HG03175 (cell line): Measurements from ENCODE around the gene PMPCA.
A peak's percentile ranks its signal among the peaks of the same experiment; 100 is the strongest.

Source experiments
- ATAC-seq: cut with Tn5 transposase; IDR thresholded peaks from one replicate; pipeline ENCODE4 v1.9.1; 2021; ENCODE audit warnings: mild to moderate bottlenecking, moderate library complexity; ENCODE audit not compliant: unreplicated experiment

Gene PMPCA, protein sequence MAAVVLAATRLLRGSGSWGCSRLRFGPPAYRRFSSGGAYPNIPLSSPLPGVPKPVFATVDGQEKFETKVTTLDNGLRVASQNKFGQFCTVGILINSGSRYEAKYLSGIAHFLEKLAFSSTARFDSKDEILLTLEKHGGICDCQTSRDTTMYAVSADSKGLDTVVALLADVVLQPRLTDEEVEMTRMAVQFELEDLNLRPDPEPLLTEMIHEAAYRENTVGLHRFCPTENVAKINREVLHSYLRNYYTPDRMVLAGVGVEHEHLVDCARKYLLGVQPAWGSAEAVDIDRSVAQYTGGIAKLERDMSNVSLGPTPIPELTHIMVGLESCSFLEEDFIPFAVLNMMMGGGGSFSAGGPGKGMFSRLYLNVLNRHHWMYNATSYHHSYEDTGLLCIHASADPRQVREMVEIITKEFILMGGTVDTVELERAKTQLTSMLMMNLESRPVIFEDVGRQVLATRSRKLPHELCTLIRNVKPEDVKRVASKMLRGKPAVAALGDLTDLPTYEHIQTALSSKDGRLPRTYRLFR

DNA sequence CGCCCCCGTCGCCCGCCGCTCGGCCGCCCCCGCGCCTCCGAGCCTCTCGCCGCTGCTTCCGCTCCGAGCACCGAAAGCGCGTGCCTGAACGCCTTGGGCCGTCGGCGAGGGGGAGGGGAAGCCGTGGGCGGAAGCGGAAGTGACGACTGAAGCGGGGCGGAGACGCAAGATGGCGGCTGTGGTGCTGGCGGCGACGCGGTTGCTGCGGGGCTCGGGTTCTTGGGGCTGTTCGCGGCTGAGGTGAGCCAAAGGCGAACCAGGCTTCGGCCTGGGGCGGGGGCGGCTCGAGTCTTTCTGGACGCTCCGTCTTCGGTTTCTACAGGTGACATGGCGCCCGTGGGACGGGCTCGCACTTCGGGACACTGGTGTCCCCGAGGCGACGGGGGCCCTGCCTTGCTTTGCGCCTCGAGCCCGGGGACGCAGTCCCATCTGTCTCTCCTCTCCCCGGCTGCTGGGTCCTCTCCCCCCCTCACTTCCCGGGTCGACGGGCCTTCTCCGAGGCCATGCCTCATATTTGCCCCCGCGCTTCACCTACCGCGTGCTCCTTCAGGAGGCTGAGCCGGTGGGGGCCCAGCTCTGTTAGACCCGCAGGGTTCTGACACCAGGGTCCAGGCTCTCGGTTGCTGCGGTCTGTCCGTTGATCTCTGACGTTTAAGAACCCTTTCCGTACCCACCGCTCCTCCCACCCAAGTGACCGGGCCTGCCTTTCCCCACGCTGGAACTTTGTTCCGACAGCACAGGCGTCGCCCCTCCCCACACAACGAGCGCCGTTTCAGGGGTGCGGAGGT, at the start of gene PMPCA, which contains the start of gene ENTR1:
TSS of gene PMPCA (plus strand) at position 159 of the 788 bp plus-strand sequence. CDS start at position 170, 11 bp downstream.
TSS of gene ENTR1 (minus strand) at position 115 of the 788 bp plus-strand sequence. CDS start 217 bp downstream, outside the sequence.
- ATAC-seq, result peak; percentile 91

DNA sequence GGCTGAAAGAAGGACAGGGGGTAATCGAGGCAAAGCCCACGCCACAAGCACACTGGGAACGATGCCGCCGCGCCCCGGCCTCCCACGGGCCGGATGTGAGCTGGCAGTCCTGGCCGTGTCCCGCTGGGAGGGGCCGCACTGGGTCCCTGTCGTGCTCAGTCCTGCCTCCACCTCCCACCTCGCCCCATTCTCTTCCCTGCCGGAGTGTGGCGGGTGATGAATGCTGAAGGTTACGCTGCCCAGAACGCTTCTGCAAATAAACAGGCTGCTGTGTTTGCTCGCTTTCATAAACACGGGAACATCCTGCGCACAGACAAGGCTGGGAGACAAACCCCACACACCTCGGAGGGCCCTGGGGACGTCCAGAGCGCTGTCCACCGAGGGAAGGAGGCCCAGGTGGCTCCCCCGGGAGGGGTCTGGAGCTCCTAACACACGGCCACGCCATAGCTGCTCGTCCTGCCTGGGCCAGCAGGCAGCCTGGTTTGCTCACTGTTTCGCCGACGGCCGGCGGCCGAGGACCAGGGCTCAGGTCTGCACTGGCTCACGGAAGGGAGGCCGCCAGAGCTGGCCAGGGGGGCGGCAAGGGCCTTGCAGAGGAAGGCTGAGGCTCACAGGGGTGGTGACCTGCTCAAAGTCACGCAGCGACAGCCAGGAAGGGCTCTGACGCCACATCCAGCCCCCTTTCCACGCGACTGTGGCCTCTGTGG, 49.3 kb upstream of the PMPCA start:
- ATAC-seq, result no peak

DNA sequence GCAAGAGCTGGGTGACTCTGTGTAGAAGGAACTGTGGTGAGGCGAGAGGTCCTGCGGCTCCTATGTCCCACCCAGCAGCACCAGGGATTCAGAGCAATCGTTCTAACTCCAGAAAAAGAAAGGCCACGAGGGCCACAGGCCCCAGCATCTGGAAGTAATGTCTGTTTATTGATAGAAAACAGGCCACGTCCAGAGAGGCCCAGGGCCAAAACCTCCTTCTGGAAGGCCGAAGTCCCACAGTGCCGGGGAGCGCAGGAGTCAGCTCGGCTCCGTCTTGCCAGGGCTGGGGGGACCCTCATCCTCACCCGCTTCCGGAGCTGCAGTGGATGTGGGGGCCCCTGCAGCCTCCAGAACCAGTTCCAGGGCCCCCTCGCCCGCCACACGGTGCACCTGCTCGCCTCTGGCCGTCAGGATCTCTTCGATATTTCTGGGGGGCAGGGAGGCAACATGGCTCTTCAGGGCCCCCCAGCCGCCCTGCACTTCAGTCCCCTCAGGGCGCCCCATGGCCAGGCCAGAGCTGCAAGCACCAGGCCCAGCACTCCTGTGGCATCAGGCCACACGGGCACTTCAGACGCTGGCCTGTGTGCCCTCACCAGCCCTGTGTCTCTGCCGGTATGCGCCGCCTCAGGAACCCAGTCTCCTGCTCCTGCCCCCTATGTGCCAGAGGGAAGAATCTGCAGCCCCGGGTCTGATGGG, 48.6 kb upstream of the PMPCA start:
- no peak for ATAC-seq

DNA sequence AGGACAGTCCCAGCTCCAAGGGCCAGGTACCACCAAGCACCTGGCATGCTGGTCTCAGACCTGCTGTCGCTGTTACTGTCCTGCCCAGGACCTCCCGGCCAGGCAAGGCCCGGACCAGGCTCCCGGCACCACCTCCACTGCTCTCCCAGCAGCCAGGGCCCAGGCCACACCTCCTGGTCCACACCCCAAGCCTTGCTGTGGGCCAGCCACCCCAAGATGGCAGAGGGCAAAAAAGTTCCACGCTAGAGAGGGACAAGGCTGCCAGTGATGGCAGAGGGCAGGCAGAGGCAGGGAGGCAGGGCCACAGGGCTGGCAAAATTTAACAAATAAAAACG, 48.0 kb upstream of the PMPCA start:
- no peak for ATAC-seq

DNA sequence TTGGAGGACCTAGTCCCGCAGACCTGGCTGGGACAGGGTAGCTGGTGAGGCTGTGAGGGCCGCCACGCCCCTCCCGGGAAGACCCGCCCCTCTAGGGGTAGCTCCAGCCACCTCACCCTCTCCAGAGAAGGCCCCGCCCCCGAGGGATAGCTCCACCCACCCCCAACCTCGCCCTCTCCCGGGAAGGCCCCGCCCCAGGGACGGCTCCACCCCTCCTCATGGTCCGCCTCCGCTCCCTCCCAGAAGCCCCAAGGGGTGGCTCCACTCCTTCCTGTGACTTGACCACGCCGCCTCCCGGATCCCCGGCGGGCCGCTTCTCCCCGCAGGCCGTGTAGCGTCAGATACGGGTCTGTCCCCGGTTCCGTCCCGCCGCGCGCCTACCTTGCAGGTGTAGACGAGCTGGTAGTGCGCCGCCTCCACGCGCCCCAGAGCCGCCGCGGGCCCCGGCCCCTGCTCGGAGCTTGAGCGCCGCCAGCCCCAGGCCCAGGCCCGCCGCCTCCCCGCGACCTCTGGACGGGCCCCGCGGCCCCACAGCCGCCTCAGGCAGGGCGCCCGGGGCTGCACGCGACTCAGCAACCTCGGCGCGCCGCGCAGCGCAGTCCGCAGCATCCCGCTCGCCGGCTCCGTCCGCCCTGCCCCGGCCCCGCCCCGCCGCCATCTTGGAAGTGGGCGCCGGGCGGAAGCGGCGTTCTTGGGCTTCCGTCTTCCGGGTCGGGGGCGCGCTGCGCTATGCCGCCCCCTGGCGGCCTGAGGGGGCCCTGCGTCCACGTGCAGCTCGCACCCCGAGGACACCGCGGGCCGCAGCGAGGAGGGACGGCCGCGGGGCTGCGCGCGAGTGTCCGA, 47.1 kb upstream of the PMPCA start, which contains the start of gene DNLZ:
TSS of gene DNLZ (minus strand) at position 639 of the 843 bp plus-strand sequence. CDS start at position 609, 30 bp downstream.
- ATAC-seq, result peak; percentile 67

DNA sequence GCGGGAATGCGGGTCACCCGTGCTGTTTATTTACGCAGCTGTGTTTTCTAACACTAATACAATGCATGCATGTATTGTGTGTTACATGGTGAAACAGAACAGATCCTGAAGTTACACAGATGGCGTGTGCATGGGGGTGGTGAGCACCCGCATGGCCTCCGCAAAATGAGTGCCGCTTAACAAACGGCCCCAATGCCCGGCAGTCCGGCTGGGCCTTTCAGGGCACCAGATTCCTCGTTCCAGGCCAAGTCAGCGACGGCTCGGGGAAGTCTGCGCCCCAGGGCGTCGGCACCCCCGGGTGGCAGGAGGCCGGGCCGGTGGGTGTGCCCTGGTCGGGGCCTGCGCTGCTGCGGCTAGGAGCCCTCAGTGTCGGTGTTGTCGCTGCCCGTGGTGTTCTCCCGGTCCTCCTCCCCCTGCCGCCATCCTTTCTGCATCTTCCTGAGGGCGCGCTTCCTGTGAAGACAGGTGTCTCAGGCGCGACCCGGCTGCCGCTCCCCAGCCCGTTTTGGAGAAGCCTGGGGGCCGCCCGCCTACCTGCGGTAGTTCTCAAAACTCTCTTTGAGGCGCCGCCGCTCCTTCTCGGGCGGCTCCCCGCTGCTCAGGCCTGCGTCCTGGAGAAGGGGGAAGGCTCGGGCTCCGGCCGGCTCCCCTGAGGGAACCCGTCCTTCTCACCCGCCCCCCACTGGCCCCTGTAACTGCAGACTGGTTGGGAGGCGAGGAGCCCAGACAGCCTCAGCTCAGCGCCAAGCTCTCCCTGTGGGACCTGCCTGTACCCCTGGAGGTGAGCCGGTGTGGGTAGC, 46.3 kb upstream of the PMPCA start:
- ATAC-seq, result no peak

DNA sequence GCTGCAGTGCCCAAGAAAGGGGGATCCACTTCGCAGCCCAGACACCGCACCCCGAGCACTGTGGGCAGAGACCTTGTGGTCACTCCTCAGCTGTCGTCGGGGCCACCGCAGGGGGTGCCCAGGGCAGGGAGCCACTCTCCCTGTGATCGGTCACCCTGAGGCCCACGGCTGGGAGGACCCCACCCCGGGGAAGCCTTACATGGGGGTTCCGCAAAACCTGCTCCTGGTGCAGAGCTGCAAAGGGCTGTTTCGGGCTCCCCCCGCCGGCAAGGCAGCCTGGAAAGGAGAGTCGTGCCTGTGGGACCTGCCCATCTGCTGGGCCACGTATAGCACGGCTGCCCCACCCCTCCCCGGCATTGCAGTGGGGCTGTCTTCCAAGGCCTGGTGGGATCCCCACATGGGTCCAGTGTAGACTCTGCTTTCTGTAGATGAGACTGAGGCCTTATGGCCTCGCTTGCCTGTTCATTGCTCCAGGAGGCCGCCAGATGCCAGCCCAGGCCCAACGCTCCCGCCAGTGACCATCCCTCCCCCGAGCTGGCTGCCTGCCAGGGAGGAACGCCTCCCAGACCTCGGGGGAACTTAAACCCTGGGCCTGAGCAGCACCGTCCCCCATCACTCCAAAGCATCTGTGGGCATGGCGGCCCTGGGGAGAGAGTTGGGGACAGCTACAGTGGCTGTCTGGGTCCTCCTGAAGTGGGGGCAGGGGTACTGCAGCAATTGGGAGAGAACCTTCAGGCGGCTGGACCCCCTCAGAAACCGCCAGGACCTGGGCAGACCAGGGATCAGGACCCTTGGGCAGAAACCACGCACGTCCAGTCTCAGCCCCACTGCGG, 45.3 kb upstream of the PMPCA start:
- ATAC-seq, result no peak

DNA sequence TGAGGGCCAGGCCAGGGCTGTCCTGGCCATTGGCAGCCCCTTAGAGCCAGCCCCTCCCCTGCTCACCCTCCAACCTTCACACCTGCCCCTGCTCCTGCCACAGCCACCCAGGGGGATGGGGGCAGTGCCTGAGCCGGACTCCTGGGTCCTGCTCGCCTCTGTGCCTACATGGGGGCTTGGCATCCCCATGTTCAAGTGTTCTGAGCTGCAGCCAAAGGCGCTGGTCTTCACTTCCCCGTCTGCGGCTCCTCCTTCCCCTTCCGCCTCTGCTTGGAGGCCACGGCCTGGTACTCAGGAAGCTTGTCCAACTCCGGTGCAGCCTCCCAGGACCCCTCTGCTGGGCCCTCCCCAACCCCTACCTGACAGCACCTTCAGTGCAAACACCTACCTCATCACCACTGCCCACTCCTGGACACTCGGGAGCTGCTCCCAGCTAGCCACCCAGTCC, 44.7 kb upstream of the PMPCA start:
- ATAC-seq, result no peak

DNA sequence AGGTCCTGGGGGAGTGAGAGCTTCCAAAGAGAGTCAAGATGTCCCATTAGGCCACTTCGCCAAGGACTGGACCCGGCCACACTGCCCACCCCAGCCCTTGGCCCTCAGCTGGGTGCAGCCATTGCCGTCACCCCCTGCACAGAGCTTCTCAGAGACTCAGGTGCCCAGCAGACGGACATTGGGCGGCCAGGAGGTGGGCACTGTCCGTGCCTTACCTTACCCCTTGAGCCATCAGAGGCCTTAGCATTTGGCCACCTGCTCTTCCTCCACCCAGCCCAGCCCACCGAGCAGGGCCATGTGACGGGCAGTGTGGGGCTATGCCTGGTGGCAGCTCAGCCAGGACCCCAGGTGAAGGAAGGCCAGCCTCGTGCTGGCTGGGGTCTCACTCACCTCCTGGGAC, 43.6 kb upstream of the PMPCA start:
- ATAC-seq, result no peak

DNA sequence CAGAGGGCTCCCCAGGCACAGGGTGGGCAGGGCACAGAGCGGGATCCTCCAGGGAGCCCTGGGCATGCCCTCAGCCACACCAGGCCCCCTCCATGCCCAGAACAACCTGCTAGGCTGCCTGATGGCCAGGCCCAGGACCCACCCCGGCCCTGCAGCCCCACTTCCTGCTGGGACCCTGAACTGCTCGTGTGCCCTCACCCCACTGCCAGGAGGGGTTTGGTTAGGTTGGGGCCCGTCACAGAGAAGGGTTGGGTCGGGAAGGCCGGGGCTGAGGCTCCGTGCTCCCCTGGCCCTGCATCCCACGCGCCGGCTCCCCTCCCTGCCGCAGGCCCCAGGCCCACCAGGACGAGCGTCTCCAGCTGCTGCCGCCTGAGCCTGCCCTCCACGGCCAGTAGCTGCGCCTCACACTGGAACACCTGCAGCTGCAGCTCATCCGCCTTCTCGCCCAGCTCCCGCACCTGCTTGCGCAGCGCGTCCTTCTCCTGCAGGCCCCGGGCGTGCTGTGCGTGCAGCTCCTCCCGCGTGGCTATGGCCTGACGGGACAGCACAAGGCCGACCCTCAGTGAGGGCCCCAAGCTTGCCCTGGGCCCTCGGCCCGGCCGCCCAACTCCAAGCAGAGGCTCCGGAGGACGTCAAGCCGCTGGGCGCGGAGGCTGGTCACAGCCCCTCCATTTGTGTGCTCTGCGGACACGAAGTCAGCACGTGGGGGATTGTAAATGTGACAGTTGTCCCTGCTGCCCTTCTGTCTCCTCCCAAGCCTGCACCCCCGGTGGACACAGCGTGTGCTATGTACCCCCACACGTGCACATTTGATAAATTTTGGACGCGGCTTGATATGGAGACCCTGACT, 42.9 kb upstream of the PMPCA start:
- ATAC-seq, result no peak

DNA sequence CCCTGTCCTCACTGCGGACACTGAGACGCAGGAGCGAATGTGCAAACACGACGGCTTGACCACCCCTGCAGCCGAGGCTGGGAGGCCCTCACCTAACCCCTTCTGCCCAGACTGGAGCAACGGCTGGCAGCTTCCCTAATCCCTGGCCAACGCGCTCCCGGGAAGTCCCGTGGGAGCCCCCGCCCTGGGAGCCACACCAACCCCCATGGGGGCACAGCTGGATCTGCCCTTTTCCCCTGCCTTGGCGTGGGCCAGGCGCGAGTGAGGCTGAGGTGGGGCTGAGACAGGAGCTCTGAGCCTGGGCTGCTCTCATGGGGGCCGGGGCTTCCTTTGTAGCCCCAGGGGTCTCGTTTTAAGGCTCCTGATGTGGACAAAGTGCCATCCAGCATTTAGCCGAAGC, 42.3 kb upstream of the PMPCA start:
- no peak for ATAC-seq

DNA sequence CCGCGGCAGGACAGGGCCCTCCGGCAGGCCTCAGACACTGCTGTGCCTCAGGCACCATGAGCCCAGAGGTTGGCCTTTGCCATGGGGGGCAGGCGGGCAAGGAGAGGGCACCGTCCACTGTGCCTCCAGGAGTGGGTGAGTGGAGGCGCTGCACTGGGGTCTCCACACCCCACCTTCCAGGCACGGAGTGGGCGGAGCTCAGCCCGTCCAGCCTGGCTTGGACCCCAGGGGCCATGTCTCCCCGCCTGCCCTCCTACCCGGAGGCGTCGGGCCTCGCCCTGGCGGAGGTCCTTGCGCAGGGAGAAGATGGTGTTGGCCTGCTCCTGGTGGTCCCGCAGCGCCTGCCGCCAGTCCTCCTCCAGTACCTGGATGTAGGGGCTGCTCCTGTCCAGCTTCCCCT, 40.4 kb upstream of the PMPCA start:
- no peak for ATAC-seq

DNA sequence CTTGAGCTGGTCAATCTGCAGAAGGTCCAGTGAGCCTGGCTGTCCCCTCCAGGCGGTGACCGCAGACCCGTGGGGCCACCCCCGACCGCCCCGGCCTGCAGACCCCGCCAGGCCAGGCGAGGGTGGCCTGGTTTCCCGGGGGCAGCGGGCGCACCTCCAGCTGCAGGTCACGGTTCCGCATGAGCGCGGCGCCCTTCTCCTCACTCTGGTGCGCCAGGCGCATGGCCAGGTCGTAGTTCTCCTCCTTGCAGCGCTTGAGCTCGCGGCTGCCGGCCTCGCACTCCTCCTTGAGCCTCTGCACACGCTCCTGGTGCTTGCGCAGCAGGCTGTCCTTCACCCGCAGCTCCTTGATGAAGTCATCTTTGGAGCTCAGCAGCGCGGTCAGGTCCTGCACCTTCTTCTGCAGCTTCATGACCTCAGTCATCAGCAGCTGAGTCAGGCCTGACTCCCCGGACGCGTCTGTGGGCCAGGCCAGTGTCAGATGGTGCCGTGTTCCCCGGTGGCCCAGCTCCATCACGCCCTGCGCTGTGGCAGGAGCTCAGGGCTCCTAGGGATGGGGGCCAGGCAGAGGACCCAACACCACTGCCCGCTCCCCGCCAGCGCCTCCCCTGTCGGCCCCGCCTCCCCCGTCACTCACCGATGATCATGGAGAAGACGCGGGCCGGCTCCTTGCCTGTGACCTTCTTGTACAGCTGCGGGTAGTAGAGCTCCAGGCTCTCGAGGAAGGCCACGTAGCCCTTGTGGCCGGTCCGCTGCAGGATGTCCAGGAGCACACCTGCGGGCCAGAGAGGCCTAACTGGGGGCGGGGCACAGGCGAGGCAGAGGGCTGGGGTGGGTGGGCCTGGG, 39.5 kb upstream of the PMPCA start:
- no peak for ATAC-seq

DNA sequence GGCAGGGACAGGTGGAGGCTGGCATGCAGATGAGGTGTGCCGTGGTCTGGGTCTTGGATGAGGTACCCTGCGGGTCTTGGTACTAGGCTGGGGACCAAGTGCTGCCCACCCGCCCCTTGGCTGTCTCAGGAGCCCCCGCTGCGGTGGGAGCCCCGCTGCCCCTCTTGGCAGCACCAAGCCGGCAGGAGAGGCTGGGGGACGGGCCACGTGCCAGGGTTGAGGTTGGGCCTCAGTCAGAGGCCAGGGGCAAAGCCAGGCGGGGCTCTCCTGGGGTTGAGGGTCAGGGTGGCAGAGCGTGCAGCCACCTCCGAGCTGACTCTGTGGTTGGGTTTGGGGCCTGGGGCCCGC, 39.0 kb upstream of the PMPCA start:
- ATAC-seq, result no peak

DNA sequence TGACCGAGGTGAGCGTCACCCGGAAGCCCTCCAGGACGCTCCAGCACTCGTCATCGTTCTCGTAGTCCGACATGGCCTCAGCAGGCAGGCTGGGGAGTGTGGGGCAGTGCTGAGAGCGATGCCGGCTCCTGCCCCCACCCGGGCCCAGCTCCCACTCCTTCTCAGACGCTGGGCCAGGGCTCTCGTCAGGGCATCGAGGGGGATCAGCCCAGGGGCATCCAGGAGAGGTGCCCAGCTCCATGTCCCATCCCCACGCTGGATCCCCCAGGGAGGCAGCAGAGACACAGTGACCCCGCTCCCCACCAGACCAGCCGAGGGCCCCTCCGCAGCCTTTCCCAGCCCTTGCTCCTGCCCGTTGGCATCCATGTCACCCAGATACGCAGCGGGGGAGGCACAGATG, 38.5 kb upstream of the PMPCA start:
- no peak for ATAC-seq
